GM12874 (cell line): Measurements from ENCODE around the gene TLE7.

Source experiments
- CTCF ChIP-seq: IDR thresholded peaks from 2 replicates; pipeline ENCODE4 v1.5.1; 2011; ENCODE audit warnings: low read depth, mild to moderate bottlenecking, control low read depth, low read length, moderate library complexity; ENCODE audit not compliant: insufficient read depth

The TLE7 gene

DNA sequence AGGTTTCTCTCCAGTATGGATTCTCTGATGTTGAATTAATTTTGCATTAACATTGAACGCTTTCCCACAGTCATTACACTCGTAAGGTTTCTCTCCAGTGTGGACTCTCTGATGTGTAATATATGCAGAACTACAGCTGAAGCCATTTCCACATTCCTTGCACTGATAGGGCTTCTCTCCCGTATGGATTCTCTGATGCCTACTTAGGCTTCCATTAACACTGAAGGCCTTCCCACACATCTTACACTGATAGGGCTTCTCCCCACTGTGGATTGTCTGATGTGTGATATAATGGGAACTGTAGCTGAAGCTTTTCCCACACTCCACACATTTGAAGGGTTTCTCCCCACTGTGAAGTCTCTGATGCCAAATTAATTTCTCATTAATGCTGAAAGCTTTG, 7.2 kb upstream of the TLE7 start:
- no peak for TF ChIP-seq CTCF

- TF ChIP-seq CTCF: no peak
Measured at GRCh38 chr16:71448274-71448866, 6.5 kb upstream of the TLE7 start.

GRCh38 chr16:71443714-71444113, 1.9 kb upstream of the TLE7 start:
- TF ChIP-seq CTCF: no peak

- TF ChIP-seq CTCF: 0 out of 2 replicates have a peak, but pooled peaks have one; percentile 5
Measured at GRCh38 chr16:71441348-71442050, 355 bp downstream of the TLE7 start.

GRCh38 chr16:71440669-71441347, 1.0 kb downstream of the TLE7 start:
- TF ChIP-seq CTCF: peak; percentile 49

DNA sequence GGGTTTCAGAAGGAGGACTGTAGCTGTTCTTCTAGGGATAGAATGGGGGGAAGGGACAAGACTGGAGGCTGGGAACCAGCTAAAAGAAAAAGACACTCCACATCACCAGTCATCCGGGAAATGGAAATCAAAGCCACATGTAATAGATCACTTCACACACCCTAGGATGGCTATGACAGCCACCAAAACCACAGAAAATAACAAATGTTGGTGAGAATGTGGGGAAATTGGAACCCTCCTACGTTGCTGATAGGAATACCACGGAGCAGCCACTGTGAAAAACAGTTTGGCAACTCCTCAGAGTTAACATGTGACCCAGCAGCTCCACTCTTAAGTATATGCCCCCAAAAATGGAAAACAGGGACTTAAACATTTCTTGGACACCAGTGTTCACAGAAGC, 2.3 kb downstream of the TLE7 start:
- no peak for TF ChIP-seq CTCF

GRCh38 chr16:71436473-71436872, 5.4 kb downstream of the TLE7 start:
- TF ChIP-seq CTCF: no peak
